SK-N-SH (cell line): ENCODE data around the gene INSC. TPM values are rescaled to one million over a fixed set of nuclear protein-coding genes. Genes with fewer than 3 reads are reported as not detected.

Source experiments
- CTCF ChIA-PET: fragments of 300-600, 350-600 bp; formaldehyde crosslinking; extraction: SDS; loops from one replicate; lab custom pipeline; 2021; lab: Yijun Ruan, JAX
- POLR2A ChIA-PET: fragments of 350-600 bp; sonication (Branson Sonifier 250); formaldehyde crosslinking; extraction: SDS; loops from one replicate; lab custom pipeline; 2020; ENCODE audit warnings: antibody characterized with exemption, inconsistent platforms; lab: Yijun Ruan, JAX
- DNase-seq: peaks from one replicate; pipeline ENCODE4 v3.0.0; 2012
- H2AFZ ChIP-seq: fragments of 200-600 bp; sonication (generic); 2 replicates; pipeline ENCODE4 v1.8.1; 2016; ENCODE audit warnings: antibody characterized with exemption, mild to moderate bottlenecking, low read depth
- H3F3A ChIP-seq: fragments of 200-600 bp; sonication (generic); replicated peaks from 2 replicates; pipeline ENCODE3; 2016; ENCODE audit warnings: antibody characterized with exemption, mild to moderate bottlenecking; ENCODE audit not compliant: insufficient read depth
- H3K27ac ChIP-seq, 2 experiments: fragments of 200-500 bp in 1 of 2; fragments of 200-600 bp in 1 of 2; sonication (Bioruptor generic) in 1 of 2; sonication (generic), shearing (Covaris generic) in 1 of 2; 2 replicates each; pipeline versions ENCODE4 v1.5.1 to v1.6.1; 2014 to 2016; ENCODE audit warnings: low read depth in 2 of 2, inconsistent platforms in 1 of 2, low read length in 1 of 2, mild to moderate bottlenecking in 1 of 2, mixed read lengths in 1 of 2
- H3K27me3 ChIP-seq: fragments of 200-600 bp; sonication (generic), shearing (Covaris generic); 2 replicates; pipeline ENCODE4 v1.6.1; 2016; ENCODE audit warnings: mixed run types; ENCODE audit not compliant: insufficient read depth
- H3K36me3 ChIP-seq, 2 experiments: fragments of 200-500 bp in 1 of 2; fragments of 200-600 bp in 1 of 2; sonication (Bioruptor generic) in 1 of 2; sonication (generic) in 1 of 2; replicated peaks in 1 of 2; 2 replicates each; pipeline versions ENCODE3 to v1.5.1; 2014 to 2016; ENCODE audit warnings: low read length in 1 of 2, mild to moderate bottlenecking in 1 of 2; ENCODE audit not compliant: insufficient read depth in 2 of 2, control insufficient read depth in 1 of 2
- H3K4me1 ChIP-seq, 2 experiments: fragments of 200-500 bp in 1 of 2; fragments of 200-600 bp in 1 of 2; sonication (Bioruptor generic) in 1 of 2; sonication (generic), shearing (Covaris generic) in 1 of 2; 2 replicates each; pipeline versions ENCODE4 v1.5.1 to v1.6.1; 2014 to 2016; ENCODE audit warnings: low read depth in 1 of 2, low read length in 1 of 2, mixed run types in 1 of 2; ENCODE audit not compliant: insufficient read depth in 2 of 2, control insufficient read depth in 1 of 2
- H3K4me2 ChIP-seq: fragments of 200-600 bp; sonication (generic), shearing (Covaris generic); 2 replicates; pipeline ENCODE4 v1.6.1; 2017; ENCODE audit warnings: mixed run types
- H3K4me3 ChIP-seq, 2 experiments: fragments of 200-500 bp in 1 of 2; fragments of 200-600 bp in 1 of 2; sonication (Bioruptor generic) in 1 of 2; sonication (generic), shearing (Covaris generic) in 1 of 2; 2 replicates each; pipeline versions ENCODE4 v1.5.1 to v1.8.1; 2014 to 2016; ENCODE audit warnings: low read depth in 2 of 2, inconsistent platforms in 1 of 2, low read length in 1 of 2, mild to moderate bottlenecking in 1 of 2, mixed read lengths in 1 of 2, moderate library complexity in 1 of 2
- H3K79me2 ChIP-seq: fragments of 200-600 bp; sonication (generic); 2 replicates; pipeline ENCODE4 v1.8.1; 2017; ENCODE audit warnings: mild to moderate bottlenecking; ENCODE audit not compliant: insufficient read depth
- H3K9ac ChIP-seq: fragments of 200-600 bp; sonication (generic); 2 replicates; pipeline ENCODE4 v1.6.1; 2017; ENCODE audit warnings: mixed run types
- H3K9me2 ChIP-seq: fragments of 200-600 bp; sonication (generic); 2 replicates; pipeline ENCODE4 v1.6.1; 2017; ENCODE audit warnings: mixed run types
- H3K9me3 ChIP-seq: fragments of 200-600 bp; sonication (generic); 2 replicates; pipeline ENCODE4 v1.6.1; 2017; ENCODE audit warnings: mixed run types, mild to moderate bottlenecking, moderate library complexity
- H4K20me1 ChIP-seq: fragments of 200-600 bp; sonication (generic); 2 replicates; pipeline ENCODE4 v1.6.1; 2017; ENCODE audit warnings: mild to moderate bottlenecking, mixed run types; ENCODE audit not compliant: insufficient read depth
- CHD2 ChIP-seq: fragments of 150-350 bp; IDR thresholded peaks from 2 replicates; pipeline ENCODE4 v1.6.1; 2018; ENCODE audit warnings: low read length; ENCODE audit not compliant: partially characterized antibody
- ELF1 ChIP-seq: IDR thresholded peaks from 2 replicates; pipeline ENCODE4 v1.4.0; 2012
- FOXM1 ChIP-seq: IDR thresholded peaks from 2 replicates; pipeline ENCODE4 v1.4.0; 2012; ENCODE audit warnings: low read depth, mild to moderate bottlenecking
- RAD21 ChIP-seq: IDR thresholded peaks from 2 replicates; pipeline ENCODE4 v1.6.1; 2012; ENCODE audit warnings: mild to moderate bottlenecking, low read length
- RFX5 ChIP-seq: IDR thresholded peaks from 2 replicates; pipeline ENCODE4 v1.6.1; 2012; ENCODE audit warnings: mild to moderate bottlenecking, improper control_type of control experiment, low read length
- SMC3 ChIP-seq: IDR thresholded peaks from 2 replicates; pipeline ENCODE4 v1.6.1; 2012; ENCODE audit warnings: low read depth, low read length, improper control_type of control experiment
- TAF1 ChIP-seq: IDR thresholded peaks from 2 replicates; pipeline ENCODE4 v1.6.1; 2012; ENCODE audit warnings: low read depth, mild to moderate bottlenecking, low read length, moderate library complexity, borderline replicate concordance
- TEAD4 ChIP-seq: IDR thresholded peaks from 2 replicates; pipeline ENCODE4 v1.4.0; 2012; ENCODE audit warnings: mild to moderate bottlenecking, borderline replicate concordance; ENCODE audit not compliant: insufficient read depth
- YY1 ChIP-seq: IDR thresholded peaks from 2 replicates; pipeline ENCODE4 v1.4.0; 2012; ENCODE audit warnings: low read depth, mild to moderate bottlenecking
- whole genome bisulfite sequencing: methylation state at CpG from one replicate; pipeline ENCODE4 v1.1.6; 2017; ENCODE audit warnings: low lambda C conversion rate; 5-methylcytosine and 5-hydroxymethylcytosine counted together
- polyA plus RNA-seq, 3 experiments: library from polyadenylated mRNA; depleted of rRNA; stranded (reverse); fragments of >200 nt; gene quantifications; 2 replicates each; pipeline ENCODE4 v1.2.3, GENCODE V29; 2012
- TF ChIP-seq, protein P1 (sequence below): IDR thresholded peaks from 2 replicates; pipeline ENCODE4 v1.6.1; 2012; ENCODE audit warnings: mild to moderate bottlenecking, low read depth, low read length, moderate library complexity
- TF ChIP-seq, protein P2 (sequence below): fragments of 200-600 bp; sonication (generic); IDR thresholded peaks from 2 replicates; pipeline ENCODE4 v1.6.1; 2017; ENCODE audit warnings: antibody characterized with exemption, mild to moderate bottlenecking, moderate library complexity
- TF ChIP-seq, protein P3 (sequence below): IDR thresholded peaks from 2 replicates; pipeline ENCODE4 v1.4.0; 2012; ENCODE audit warnings: low read depth, borderline replicate concordance

Gene INSC
- polyA plus RNA-seq, 1 of the 3 experiments (the other 2 are of a cell fraction), result not detected

DNA sequence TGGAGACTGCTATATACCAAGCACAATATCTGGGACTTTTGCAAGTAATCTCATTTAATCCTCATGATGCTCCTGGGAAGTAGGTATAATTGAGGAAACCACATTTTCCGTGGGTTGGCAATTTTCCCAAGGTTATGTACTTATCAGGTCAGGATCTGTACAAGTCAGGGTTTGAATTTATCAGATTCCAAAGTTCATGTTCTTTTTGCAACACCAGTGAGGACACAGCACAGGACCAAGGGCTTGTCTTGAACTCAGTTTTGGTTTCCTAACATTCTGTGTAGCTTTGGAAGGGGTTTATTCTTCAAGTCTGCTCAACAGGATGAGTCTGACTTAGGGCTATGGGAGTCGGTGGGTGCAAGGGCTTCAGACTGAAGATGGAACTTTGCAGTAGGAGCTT lies 30.4 kb downstream of the INSC start:
- Histone ChIP-seq H3K4me3 (no peak overlapping the region), H3K4me2 (no peak overlapping the region), H4K20me1 (no peaks in the 10 kb centered on the region), H3K9ac (no peak overlapping the region), H3K4me1 (no peaks in the 10 kb centered on the region), H3F3A (no peaks in the 10 kb centered on the region), H3K36me3 (no peaks in the 10 kb centered on the region), H3K9me3 (no peaks in the 10 kb centered on the region), H2AFZ (no peak overlapping the region), H3K27ac (no peak overlapping the region), H3K79me2 (no peaks in the 10 kb centered on the region), H3K9me2 (no peaks in the 10 kb centered on the region), H3K27me3 (no peaks in the 10 kb centered on the region)
- CTCF ChIA-PET, result interaction anchor here (1.2 to 1.6 kb wide), 4 partner anchors 14 to 236 kb away, joined by 3 to 7 read pairs (median 6); no protein-coding TSS in a partner anchor
- WGBS, result 18% methylated on average over 2 of the region's 2 CpGs
- no peak for TF ChIP-seq SMC3
- TF ChIP-seq, protein P1, sequence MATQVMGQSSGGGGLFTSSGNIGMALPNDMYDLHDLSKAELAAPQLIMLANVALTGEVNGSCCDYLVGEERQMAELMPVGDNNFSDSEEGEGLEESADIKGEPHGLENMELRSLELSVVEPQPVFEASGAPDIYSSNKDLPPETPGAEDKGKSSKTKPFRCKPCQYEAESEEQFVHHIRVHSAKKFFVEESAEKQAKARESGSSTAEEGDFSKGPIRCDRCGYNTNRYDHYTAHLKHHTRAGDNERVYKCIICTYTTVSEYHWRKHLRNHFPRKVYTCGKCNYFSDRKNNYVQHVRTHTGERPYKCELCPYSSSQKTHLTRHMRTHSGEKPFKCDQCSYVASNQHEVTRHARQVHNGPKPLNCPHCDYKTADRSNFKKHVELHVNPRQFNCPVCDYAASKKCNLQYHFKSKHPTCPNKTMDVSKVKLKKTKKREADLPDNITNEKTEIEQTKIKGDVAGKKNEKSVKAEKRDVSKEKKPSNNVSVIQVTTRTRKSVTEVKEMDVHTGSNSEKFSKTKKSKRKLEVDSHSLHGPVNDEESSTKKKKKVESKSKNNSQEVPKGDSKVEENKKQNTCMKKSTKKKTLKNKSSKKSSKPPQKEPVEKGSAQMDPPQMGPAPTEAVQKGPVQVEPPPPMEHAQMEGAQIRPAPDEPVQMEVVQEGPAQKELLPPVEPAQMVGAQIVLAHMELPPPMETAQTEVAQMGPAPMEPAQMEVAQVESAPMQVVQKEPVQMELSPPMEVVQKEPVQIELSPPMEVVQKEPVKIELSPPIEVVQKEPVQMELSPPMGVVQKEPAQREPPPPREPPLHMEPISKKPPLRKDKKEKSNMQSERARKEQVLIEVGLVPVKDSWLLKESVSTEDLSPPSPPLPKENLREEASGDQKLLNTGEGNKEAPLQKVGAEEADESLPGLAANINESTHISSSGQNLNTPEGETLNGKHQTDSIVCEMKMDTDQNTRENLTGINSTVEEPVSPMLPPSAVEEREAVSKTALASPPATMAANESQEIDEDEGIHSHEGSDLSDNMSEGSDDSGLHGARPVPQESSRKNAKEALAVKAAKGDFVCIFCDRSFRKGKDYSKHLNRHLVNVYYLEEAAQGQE, result no peak
- TF ChIP-seq YY1, result no peak
- TF ChIP-seq, protein P2, sequence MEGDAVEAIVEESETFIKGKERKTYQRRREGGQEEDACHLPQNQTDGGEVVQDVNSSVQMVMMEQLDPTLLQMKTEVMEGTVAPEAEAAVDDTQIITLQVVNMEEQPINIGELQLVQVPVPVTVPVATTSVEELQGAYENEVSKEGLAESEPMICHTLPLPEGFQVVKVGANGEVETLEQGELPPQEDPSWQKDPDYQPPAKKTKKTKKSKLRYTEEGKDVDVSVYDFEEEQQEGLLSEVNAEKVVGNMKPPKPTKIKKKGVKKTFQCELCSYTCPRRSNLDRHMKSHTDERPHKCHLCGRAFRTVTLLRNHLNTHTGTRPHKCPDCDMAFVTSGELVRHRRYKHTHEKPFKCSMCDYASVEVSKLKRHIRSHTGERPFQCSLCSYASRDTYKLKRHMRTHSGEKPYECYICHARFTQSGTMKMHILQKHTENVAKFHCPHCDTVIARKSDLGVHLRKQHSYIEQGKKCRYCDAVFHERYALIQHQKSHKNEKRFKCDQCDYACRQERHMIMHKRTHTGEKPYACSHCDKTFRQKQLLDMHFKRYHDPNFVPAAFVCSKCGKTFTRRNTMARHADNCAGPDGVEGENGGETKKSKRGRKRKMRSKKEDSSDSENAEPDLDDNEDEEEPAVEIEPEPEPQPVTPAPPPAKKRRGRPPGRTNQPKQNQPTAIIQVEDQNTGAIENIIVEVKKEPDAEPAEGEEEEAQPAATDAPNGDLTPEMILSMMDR, result no peak
- TF ChIP-seq TEAD4, result no peak
- no peak for TF ChIP-seq FOXM1
- TF ChIP-seq, protein P3, sequence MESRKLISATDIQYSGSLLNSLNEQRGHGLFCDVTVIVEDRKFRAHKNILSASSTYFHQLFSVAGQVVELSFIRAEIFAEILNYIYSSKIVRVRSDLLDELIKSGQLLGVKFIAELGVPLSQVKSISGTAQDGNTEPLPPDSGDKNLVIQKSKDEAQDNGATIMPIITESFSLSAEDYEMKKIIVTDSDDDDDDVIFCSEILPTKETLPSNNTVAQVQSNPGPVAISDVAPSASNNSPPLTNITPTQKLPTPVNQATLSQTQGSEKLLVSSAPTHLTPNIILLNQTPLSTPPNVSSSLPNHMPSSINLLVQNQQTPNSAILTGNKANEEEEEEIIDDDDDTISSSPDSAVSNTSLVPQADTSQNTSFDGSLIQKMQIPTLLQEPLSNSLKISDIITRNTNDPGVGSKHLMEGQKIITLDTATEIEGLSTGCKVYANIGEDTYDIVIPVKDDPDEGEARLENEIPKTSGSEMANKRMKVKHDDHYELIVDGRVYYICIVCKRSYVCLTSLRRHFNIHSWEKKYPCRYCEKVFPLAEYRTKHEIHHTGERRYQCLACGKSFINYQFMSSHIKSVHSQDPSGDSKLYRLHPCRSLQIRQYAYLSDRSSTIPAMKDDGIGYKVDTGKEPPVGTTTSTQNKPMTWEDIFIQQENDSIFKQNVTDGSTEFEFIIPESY, result no peak
- no peak for TF ChIP-seq TAF1
- no peak for TF ChIP-seq RAD21
- TF ChIP-seq ELF1, result no peak
- no peak for TF ChIP-seq CHD2
- TF ChIP-seq RFX5, result no peak
- POLR2A ChIA-PET, result no interaction called here
- no peak for DNase-seq
